T-helper 17 cell (primary cell): ENCODE data around the gene BCL2L13. TPM values are rescaled to one million over a fixed set of nuclear protein-coding genes. Genes with fewer than 3 reads are reported as not detected.

ENCODE experiments used
- ATAC-seq: fragments of 150-1000 bp; cut with Tn5 transposase; 2 replicates; pipeline ENCODE4 v1.10.0; 2021; ENCODE audit warnings: mild to moderate bottlenecking, moderate library complexity
- DNase-seq, 3 donors: peaks; one replicate each; pipeline versions ENCODE4 v3.0.0 to v3.0.0-alpha.2; 2020 to 2021
- H3K9me3 ChIP-seq: one replicate; pipeline ENCODE4 v1.7.0; 2013; ENCODE audit warnings: low read length, mild to moderate bottlenecking; ENCODE audit not compliant: control insufficient read depth, poor library complexity, severe bottlenecking
- H3K27ac Mint-ChIP-seq: one replicate; pipeline ENCODE4 v1.8.0; 2022; ENCODE audit warnings: mild to moderate bottlenecking, moderate library complexity, mixed read lengths
- H3K27me3 Mint-ChIP-seq: one replicate; pipeline ENCODE4 v1.8.0; 2022; ENCODE audit warnings: mixed read lengths
- H3K36me3 Mint-ChIP-seq: one replicate; pipeline ENCODE4 v1.8.0; 2022; ENCODE audit warnings: low read depth, mixed read lengths
- H3K4me1 Mint-ChIP-seq: one replicate; pipeline ENCODE4 v1.8.0; 2022; ENCODE audit warnings: mild to moderate bottlenecking, mixed read lengths
- H3K4me3 Mint-ChIP-seq: one replicate; pipeline ENCODE4 v1.8.0; 2022; ENCODE audit warnings: mild to moderate bottlenecking, moderate library complexity, mixed read lengths
- total RNA-seq, 4 donors: library from RNA in 2 of 4; stranded (reverse) in 2 of 4; gene quantifications; one replicate each; pipeline ENCODE4 v1.2.3 and lab custom pipeline; 2022 to 2026

BCL2L13 gene
- total RNA-seq, 2 donors from 2014 or later = 18.8 to 21.3 TPM

- no peaks in the 10 kb centered on the region for H3K36me3 Mint-ChIP-seq
- no peaks in the 10 kb centered on the region for H3K27me3 Mint-ChIP-seq
- peaks cover 7% of the 10 kb centered on the region for H3K4me1 Mint-ChIP-seq
- peak; percentile 72 for ATAC-seq
- H3K4me3 Mint-ChIP-seq = peak overlapping the region; percentile 85
- no peak for DNase-seq
- no peaks in the 10 kb centered on the region for H3K9me3 ChIP-seq
- H3K27ac Mint-ChIP-seq = peak overlapping the region; percentile 91
These were observed 67.7 kb downstream of the BCL2L13 start for GRCh38 chr22:17705951-17706900.

- H3K4me1 Mint-ChIP-seq = peaks cover 7% of the 10 kb centered on the region
- H3K36me3 Mint-ChIP-seq = no peaks in the 10 kb centered on the region
- DNase-seq (no peak), ATAC-seq (no peak)
- peak overlapping the region; percentile 85 for H3K4me3 Mint-ChIP-seq
- no peaks in the 10 kb centered on the region for H3K27me3 Mint-ChIP-seq
- peak overlapping the region; percentile 91 for H3K27ac Mint-ChIP-seq
- no peaks in the 10 kb centered on the region for H3K9me3 ChIP-seq
These were observed 68.4 kb downstream of the BCL2L13 start for GRCh38 chr22:17706947-17707346.

- Mint-ChIP-seq H3K27me3 (no peaks in the 10 kb centered on the region), H3K27ac (peak overlapping the region; percentile 91), H3K36me3 (no peaks in the 10 kb centered on the region), H3K4me1 (peaks cover 7% of the 10 kb centered on the region), H3K4me3 (no peak overlapping the region)
- H3K9me3 ChIP-seq = no peaks in the 10 kb centered on the region
- ATAC-seq (no peak), DNase-seq (no peak)
These were observed 69.0 kb downstream of the BCL2L13 start for GRCh38 chr22:17707526-17707925.

GRCh38 chr22:17710023-17710422, 71.5 kb downstream of the BCL2L13 start:
- Mint-ChIP-seq H3K4me1 (peaks cover 10% of the 10 kb centered on the region), H3K27ac (no peak overlapping the region), H3K4me3 (no peak overlapping the region), H3K27me3 (no peaks in the 10 kb centered on the region), H3K36me3 (peaks cover 3% of the 10 kb centered on the region)
- no peaks in the 10 kb centered on the region for H3K9me3 ChIP-seq
- DNase-seq (no peak), ATAC-seq (no peak)

- H3K27ac Mint-ChIP-seq = no peak overlapping the region
- H3K36me3 Mint-ChIP-seq = peaks cover 3% of the 10 kb centered on the region
- ATAC-seq (no peak), DNase-seq (no peak)
- peaks cover 6% of the 10 kb centered on the region for H3K4me1 Mint-ChIP-seq
- H3K4me3 Mint-ChIP-seq = no peak overlapping the region
- H3K27me3 Mint-ChIP-seq = no peaks in the 10 kb centered on the region
- no peaks in the 10 kb centered on the region for H3K9me3 ChIP-seq
These were observed 73.9 kb downstream of the BCL2L13 start for GRCh38 chr22:17712441-17712840.

- peaks cover 5% of the 10 kb centered on the region for H3K36me3 Mint-ChIP-seq
- H3K27me3 Mint-ChIP-seq = no peaks in the 10 kb centered on the region
- no peak for DNase-seq
- H3K27ac Mint-ChIP-seq = no peak overlapping the region
- H3K4me3 Mint-ChIP-seq = no peak overlapping the region
- peaks cover 12% of the 10 kb centered on the region for H3K4me1 Mint-ChIP-seq
- ATAC-seq = no peak
- no peaks in the 10 kb centered on the region for H3K9me3 ChIP-seq
These were observed 78.0 kb downstream of the BCL2L13 start for GRCh38 chr22:17716529-17716928.

- peaks cover 5% of the 10 kb centered on the region for H3K36me3 Mint-ChIP-seq
- H3K4me1 Mint-ChIP-seq = peaks cover 12% of the 10 kb centered on the region
- DNase-seq = no peak
- H3K4me3 Mint-ChIP-seq = no peak overlapping the region
- H3K27me3 Mint-ChIP-seq = no peaks in the 10 kb centered on the region
- no peak for ATAC-seq
- no peak overlapping the region for H3K27ac Mint-ChIP-seq
- H3K9me3 ChIP-seq = no peaks in the 10 kb centered on the region
These were observed 79.2 kb downstream of the BCL2L13 start for GRCh38 chr22:17717708-17718107.

GRCh38 chr22:17719911-17720310, 81.4 kb downstream of the BCL2L13 start:
- ATAC-seq (no peak), DNase-seq (no peak)
- H3K27ac Mint-ChIP-seq = no peak overlapping the region
- H3K4me1 Mint-ChIP-seq = peaks cover 10% of the 10 kb centered on the region
- H3K9me3 ChIP-seq = no peaks in the 10 kb centered on the region
- no peak overlapping the region for H3K4me3 Mint-ChIP-seq
- no peaks in the 10 kb centered on the region for H3K27me3 Mint-ChIP-seq
- peaks cover 2% of the 10 kb centered on the region for H3K36me3 Mint-ChIP-seq

GRCh38 chr22:17724241-17724640, 85.7 kb downstream of the BCL2L13 start:
- Mint-ChIP-seq H3K36me3 (no peaks in the 10 kb centered on the region), H3K4me3 (no peak overlapping the region), H3K27ac (no peak overlapping the region), H3K27me3 (no peaks in the 10 kb centered on the region), H3K4me1 (peaks cover 15% of the 10 kb centered on the region)
- DNase-seq (no peak), ATAC-seq (no peak)
- no peaks in the 10 kb centered on the region for H3K9me3 ChIP-seq

GRCh38 chr22:17724678-17725499, 86.3 kb downstream of the BCL2L13 start:
- Mint-ChIP-seq H3K4me1 (peaks cover 15% of the 10 kb centered on the region), H3K4me3 (no peak overlapping the region), H3K36me3 (no peaks in the 10 kb centered on the region), H3K27me3 (no peaks in the 10 kb centered on the region), H3K27ac (no peak overlapping the region)
- DNase-seq (no peak), ATAC-seq (no peak)
- no peaks in the 10 kb centered on the region for H3K9me3 ChIP-seq

- Mint-ChIP-seq H3K4me3 (no peak overlapping the region), H3K27me3 (no peaks in the 10 kb centered on the region), H3K27ac (no peak overlapping the region), H3K36me3 (no peaks in the 10 kb centered on the region), H3K4me1 (peaks cover 15% of the 10 kb centered on the region)
- DNase-seq (no peak), ATAC-seq (no peak)
- no peaks in the 10 kb centered on the region for H3K9me3 ChIP-seq
These were observed 86.9 kb downstream of the BCL2L13 start for GRCh38 chr22:17725500-17725796.

GRCh38 chr22:17726006-17726927, 87.7 kb downstream of the BCL2L13 start:
- H3K9me3 ChIP-seq = no peaks in the 10 kb centered on the region
- no peaks in the 10 kb centered on the region for H3K36me3 Mint-ChIP-seq
- peak overlapping the region; percentile 67 for H3K27ac Mint-ChIP-seq
- peaks cover 15% of the 10 kb centered on the region for H3K4me1 Mint-ChIP-seq
- no peaks in the 10 kb centered on the region for H3K27me3 Mint-ChIP-seq
- ATAC-seq (peak; percentile 41), DNase-seq (no peak)
- peak overlapping the region; percentile 25 for H3K4me3 Mint-ChIP-seq
